GM12865 (cell line): ENCODE data around the gene HMGB2.
A peak's percentile ranks its signal among the peaks of the same experiment; 100 is the strongest.

Experiments
- DNase-seq: peaks from one replicate; pipeline ENCODE4 v3.0.0; 2010; ENCODE audit warnings: low read depth
- H3K4me3 ChIP-seq: 2 replicates; pipeline ENCODE4 v1.5.1; 2011; ENCODE audit warnings: mild to moderate bottlenecking, low read depth, low read length, control low read depth
- TF ChIP-seq, protein P1 (sequence below): IDR thresholded peaks from 2 replicates; pipeline ENCODE4 v1.5.1; 2011; ENCODE audit warnings: low read length, control low read depth, low read depth, inconsistent platforms; ENCODE audit not compliant: insufficient read depth; ENCODE audit errors: missing control alignments

Gene HMGB2

GRCh38 chr4:173371292-173372192, 37.4 kb upstream of the HMGB2 start:
- TF ChIP-seq, protein P1, sequence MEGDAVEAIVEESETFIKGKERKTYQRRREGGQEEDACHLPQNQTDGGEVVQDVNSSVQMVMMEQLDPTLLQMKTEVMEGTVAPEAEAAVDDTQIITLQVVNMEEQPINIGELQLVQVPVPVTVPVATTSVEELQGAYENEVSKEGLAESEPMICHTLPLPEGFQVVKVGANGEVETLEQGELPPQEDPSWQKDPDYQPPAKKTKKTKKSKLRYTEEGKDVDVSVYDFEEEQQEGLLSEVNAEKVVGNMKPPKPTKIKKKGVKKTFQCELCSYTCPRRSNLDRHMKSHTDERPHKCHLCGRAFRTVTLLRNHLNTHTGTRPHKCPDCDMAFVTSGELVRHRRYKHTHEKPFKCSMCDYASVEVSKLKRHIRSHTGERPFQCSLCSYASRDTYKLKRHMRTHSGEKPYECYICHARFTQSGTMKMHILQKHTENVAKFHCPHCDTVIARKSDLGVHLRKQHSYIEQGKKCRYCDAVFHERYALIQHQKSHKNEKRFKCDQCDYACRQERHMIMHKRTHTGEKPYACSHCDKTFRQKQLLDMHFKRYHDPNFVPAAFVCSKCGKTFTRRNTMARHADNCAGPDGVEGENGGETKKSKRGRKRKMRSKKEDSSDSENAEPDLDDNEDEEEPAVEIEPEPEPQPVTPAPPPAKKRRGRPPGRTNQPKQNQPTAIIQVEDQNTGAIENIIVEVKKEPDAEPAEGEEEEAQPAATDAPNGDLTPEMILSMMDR, result no peak

DNA sequence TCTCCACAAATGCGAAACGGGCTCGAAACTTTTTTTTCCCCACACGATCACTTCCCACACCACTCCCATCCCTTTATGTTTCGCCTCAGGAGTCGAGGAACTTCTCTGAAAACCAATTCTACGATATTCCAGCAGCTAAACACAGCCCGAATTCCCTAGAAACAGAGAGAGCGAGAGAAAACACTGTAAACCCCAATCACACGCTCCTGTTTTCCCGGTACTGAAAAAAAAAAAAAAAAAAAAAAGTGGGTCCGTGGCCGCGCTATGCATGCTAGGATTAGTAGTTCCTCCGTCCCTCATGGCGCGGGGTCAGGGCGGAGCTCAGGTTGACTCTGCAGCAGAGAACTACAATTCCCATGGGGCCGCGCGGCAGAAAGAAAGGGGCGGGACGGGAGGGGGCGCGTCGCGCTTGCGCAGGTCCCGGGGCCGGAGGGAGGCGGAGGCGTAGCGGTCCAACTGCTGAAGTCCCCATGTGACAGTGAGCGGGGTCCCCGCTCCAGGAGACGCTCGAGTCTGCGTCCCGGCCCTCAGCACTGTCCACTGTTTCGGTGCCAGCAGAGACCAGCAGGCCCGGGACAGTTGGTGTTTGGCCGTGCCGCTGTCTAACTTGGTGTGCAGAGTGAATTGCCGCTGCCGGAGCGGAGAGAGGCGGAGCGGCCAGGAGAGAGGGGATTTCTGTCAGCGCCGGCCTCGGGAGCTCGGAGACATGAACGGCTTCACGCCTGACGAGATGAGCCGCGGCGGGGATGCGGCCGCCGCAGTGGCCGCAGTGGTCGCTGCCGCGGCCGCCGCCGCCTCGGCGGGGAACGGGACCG, 36.5 kb upstream of the HMGB2 start, which contains the start of gene SAP30:
SAP30 (plus strand) TSS at position 478 of the 815 bp plus-strand sequence; CDS start at position 707, 229 bp downstream.
- TF ChIP-seq, protein P1, result no peak
- peak; percentile 99 for DNase-seq
- H3K4me3 ChIP-seq, result peak within 1 kb of the TSS; percentile 90

More at GRCh38 chr4:173371292-173372192, 37.4 kb upstream of the HMGB2 start:
- H3K4me3 ChIP-seq, result peak overlapping the region; percentile 90
- DNase-seq, result peak; percentile 65

DNA sequence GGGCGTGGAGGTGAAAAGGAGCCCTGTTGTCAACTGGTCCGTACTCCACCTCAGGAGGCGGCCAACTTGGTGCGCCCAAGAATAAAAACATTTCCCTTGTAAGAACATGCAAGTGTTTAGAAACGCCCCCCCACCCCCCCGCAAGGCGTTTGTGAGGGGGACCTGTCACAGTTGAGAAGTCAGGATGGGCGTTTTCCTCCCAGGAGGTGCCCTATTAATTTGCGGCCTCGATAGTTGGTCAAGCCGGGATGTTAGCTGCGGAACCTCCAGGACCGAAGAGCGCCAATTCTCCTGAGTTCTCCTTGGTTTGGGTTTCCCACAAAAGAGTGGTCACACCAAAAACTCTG, 35.9 kb upstream of the HMGB2 start:
- peak; percentile 72 for DNase-seq
- peak overlapping the region; percentile 90 for H3K4me3 ChIP-seq
- TF ChIP-seq, protein P1, result no peak

GRCh38 chr4:173367946-173368345, 33.8 kb upstream of the HMGB2 start:
- peak overlapping the region; percentile 90 for H3K4me3 ChIP-seq
- TF ChIP-seq, protein P1, result no peak
- no peak for DNase-seq

DNA sequence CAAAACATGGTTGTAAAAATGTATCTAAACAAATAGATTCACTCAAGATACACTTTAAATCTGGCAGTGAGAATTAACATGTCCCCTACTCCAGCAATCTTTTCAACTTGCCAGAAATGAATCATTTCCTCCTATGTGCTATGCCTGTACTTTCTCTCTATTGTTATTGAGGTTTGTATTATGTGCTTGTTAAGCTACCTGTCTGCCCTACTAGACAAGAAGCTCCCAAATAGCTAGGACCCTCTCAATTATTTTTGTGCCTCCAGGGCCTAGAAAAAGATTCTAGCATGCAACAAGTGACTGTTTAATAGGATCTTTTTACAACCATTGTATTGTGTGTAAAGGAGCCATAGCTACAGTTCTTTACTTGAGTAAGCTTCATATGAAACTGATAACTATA, 33.1 kb upstream of the HMGB2 start:
- peak; percentile 48 for DNase-seq

DNA sequence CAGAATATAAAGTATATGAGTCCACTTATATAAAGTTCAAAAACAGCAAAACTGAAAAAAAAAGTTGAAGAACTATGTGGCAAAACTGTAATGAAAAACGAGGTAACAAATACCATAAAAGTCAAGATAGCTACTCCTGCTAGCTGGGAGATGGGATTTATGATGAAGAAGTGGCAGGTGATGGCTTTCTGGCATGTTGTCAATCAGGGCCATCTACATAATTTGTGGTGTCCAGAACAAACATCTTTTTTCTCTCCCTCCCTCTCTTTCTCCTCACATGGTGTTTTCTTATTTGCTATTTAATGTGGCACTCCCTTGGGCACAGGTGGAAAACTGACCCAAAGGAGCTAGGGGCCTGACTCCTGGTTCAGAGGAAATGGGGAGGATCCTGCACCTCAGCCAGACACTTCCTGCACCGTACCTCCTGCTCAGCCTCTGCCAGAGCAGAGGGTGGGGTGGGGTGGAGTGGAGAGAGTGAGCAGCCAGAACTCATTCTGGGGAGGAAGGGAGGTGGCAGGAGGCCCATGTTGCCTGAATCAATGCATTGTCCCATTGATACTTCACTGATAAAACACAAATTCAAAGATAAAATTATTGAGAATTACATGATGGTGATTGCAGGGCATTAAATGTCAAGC, 31.3 kb upstream of the HMGB2 start:
- no peak for DNase-seq
- H3K4me3 ChIP-seq, result no peak overlapping the region
- TF ChIP-seq, protein P1, result no peak

More for the DNA sequence above, 33.1 kb upstream of the HMGB2 start:
- H3K4me3 ChIP-seq, result peak overlapping the region; percentile 90
- TF ChIP-seq, protein P1, result no peak
